Fibroblast of lung (primary cell): ENCODE measurements around the gene EEFSEC. TPM values are rescaled to one million over a fixed set of nuclear protein-coding genes. Genes with fewer than 3 reads are reported as not detected.

Experiments
- DNase-seq, 2 donors: peaks; one replicate each; pipeline versions ENCODE4 v3.0.0 to v3.0.0-alpha.2; 2010; ENCODE audit warnings: low read depth in 2 of 2
- H2AFZ ChIP-seq: 2 replicates; pipeline ENCODE4 v1.5.1; 2012; ENCODE audit warnings: low read length, control low read depth, inconsistent platforms
- H3K27ac ChIP-seq: 2 replicates; pipeline ENCODE4 v1.5.1; 2011; ENCODE audit warnings: low read length, control low read depth; ENCODE audit not compliant: insufficient read depth
- H3K27me3 ChIP-seq: 2 replicates; pipeline ENCODE4 v1.5.1; 2011; ENCODE audit warnings: mild to moderate bottlenecking, low read length; ENCODE audit not compliant: control insufficient read depth, insufficient read depth
- H3K36me3 ChIP-seq: 2 replicates; pipeline ENCODE4 v1.5.1; 2011; ENCODE audit warnings: low read length; ENCODE audit not compliant: control insufficient read depth, insufficient read depth
- H3K4me1 ChIP-seq: 2 replicates; pipeline ENCODE4 v1.5.1; 2011; ENCODE audit warnings: low read length; ENCODE audit not compliant: control insufficient read depth, insufficient read depth; ENCODE audit errors: extremely low read depth
- H3K4me2 ChIP-seq: 2 replicates; pipeline ENCODE4 v1.5.1; 2011; ENCODE audit warnings: low read length, control low read depth; ENCODE audit not compliant: insufficient read depth; ENCODE audit errors: extremely low read depth
- H3K4me3 ChIP-seq, 4 experiments: fragments of 200-600 bp in 1 of 4; sonication (generic) in 1 of 4; replicated peaks in 1 of 4; 2 replicates each; pipeline ENCODE4 v1.5.1; 2011 to 2016; ENCODE audit warnings: low read length in 4 of 4, low read depth in 3 of 4, mild to moderate bottlenecking in 3 of 4, control low read depth in 2 of 4, inconsistent platforms in 1 of 4, mixed read lengths in 1 of 4; ENCODE audit not compliant: insufficient read depth in 1 of 4; ENCODE audit errors: control extremely low read depth in 1 of 4
- H3K79me2 ChIP-seq: 2 replicates; pipeline ENCODE4 v1.5.1; 2012; ENCODE audit warnings: mild to moderate bottlenecking, low read length, inconsistent platforms; ENCODE audit not compliant: control insufficient read depth, insufficient read depth
- H3K9ac ChIP-seq: 2 replicates; pipeline ENCODE4 v1.5.1; 2011; ENCODE audit warnings: mild to moderate bottlenecking, low read length, control low read depth; ENCODE audit not compliant: insufficient read depth
- H3K9me3 ChIP-seq: 2 replicates; pipeline ENCODE4 v1.5.1; 2012; ENCODE audit warnings: low read depth, low read length; ENCODE audit not compliant: control insufficient read depth, insufficient read depth
- H4K20me1 ChIP-seq: 2 replicates; pipeline ENCODE4 v1.5.1; 2011; ENCODE audit warnings: low read length; ENCODE audit not compliant: control insufficient read depth, insufficient read depth; ENCODE audit errors: extremely low read depth
- CTCF ChIP-seq, 2 donors: IDR thresholded peaks in 1 of 2; conservative IDR thresholded peaks in 1 of 2; 1 replicate in 1 of 2; 2 replicates in 1 of 2; pipeline ENCODE4 v1.5.1; 2011 to 2012; ENCODE audit warnings: low read length in 2 of 2, control low read depth in 1 of 2, inconsistent platforms in 1 of 2, low read depth in 1 of 2, mild to moderate bottlenecking in 1 of 2
- EZH2 ChIP-seq: IDR thresholded peaks from 2 replicates; pipeline ENCODE4 v1.5.1; 2012; ENCODE audit warnings: low read length, control low read depth, mild to moderate bottlenecking; ENCODE audit errors: missing control alignments
- polyA plus RNA-seq, 2 donors: library from polyadenylated mRNA; depleted of rRNA in 1 of 2; stranded (reverse) in 1 of 2; unstranded in 1 of 2; fragments of >200 nt; gene quantifications; 2 replicates each; pipeline ENCODE4 v1.2.1, GENCODE V29; 2011 to 2012; ENCODE audit warnings: missing spikeins in 1 of 2
- total RNA-seq: library from RNA; depleted of rRNA; stranded (reverse); fragments of >200 nt; gene quantifications from 2 replicates; pipeline ENCODE4 v1.2.1, GENCODE V29; 2014

Gene EEFSEC
- total and polyA plus RNA-seq, 2 donors (not counting 1 experiment from before 2014, with no cell fraction given) = 2.6 to 5.0 TPM

GRCh38 chr3:128278130-128278529 lies 124.8 kb downstream of the EEFSEC start:
- Histone ChIP-seq H3K4me2 (no peak overlapping the region), H4K20me1 (no peaks in the 10 kb centered on the region), H3K36me3 (no peaks in the 10 kb centered on the region), H3K27me3 (no peaks in the 10 kb centered on the region), H3K4me3 (no peak overlapping the region), H3K4me1 (peaks cover 29% of the 10 kb centered on the region), H3K9me3 (no peaks in the 10 kb centered on the region), H3K79me2 (no peaks in the 10 kb centered on the region), H2AFZ (no peak overlapping the region), H3K9ac (no peak overlapping the region), H3K27ac (no peak overlapping the region)
- no peak for TF ChIP-seq CTCF (conservative IDR thresholded peaks at IDR 0.05 in 1 of 2, IDR thresholded peaks at IDR 0.05 in 1 of 2; ENCODE audit: low read depth in 1 of 2, low read length in 2 of 2)
- TF ChIP-seq EZH2 = no peak
- DNase-seq = no peak

DNA sequence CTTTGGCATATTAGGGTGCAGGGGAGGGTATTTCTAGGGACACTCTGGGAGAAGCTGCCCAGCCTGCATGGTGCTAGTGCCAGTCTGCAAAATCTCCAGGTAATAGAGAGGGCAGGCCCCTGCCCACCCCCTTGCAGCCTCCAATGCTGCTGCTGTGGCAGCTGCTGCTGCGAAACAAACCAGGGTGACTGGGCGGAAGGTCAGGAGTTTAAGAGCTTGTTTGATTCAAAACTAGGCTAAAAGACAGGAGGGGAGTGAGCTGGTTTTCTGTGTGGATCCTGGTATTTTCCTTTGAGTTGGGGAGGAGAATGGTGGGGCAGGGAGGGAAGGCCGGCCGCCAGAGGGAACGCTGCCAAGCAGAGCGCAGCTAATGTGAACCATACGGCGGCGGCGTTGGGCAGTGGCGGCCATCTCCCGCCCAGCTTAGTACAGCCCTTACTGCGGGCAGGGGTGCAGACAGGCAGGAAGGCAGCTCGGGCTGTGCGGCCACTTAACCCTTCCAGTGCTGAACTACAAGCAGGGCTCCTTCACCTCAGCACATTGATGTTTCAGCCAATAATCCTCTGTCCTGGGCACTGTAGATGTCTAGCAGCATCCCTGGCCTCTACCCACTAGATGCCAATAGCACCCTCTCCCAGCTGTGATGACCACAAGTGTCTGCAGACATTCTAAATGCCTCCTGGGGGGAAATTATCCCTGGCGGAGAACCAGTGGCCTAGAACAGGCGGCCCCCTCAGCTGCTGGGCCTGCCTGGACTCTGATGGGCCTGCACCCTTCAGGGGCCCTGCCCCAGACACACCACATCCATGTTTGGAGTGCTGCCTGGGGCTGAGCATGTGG lies 125.7 kb downstream of the EEFSEC start:
- Histone ChIP-seq H3K9ac (no peak overlapping the region), H3K27me3 (no peaks in the 10 kb centered on the region), H3K4me1 (peaks cover 29% of the 10 kb centered on the region), H3K36me3 (peaks cover 2% of the 10 kb centered on the region), H4K20me1 (no peaks in the 10 kb centered on the region), H3K9me3 (no peaks in the 10 kb centered on the region), H3K79me2 (no peaks in the 10 kb centered on the region), H3K4me3 (no peak overlapping the region), H3K27ac (no peak overlapping the region), H3K4me2 (peak overlapping the region; percentile 52), H2AFZ (peak overlapping the region; percentile 27)
- peak; percentile 89 to 94 for DNase-seq
- TF ChIP-seq EZH2 = no peak
- TF ChIP-seq CTCF (conservative IDR thresholded peaks at IDR 0.05 in 1 of 2, IDR thresholded peaks at IDR 0.05 in 1 of 2; ENCODE audit: low read depth in 1 of 2, low read length in 2 of 2) = peak in 1 of 2 donors; percentile 7

GRCh38 chr3:128279601-128279880 lies 126.3 kb downstream of the EEFSEC start:
- Histone ChIP-seq H3K4me2 (peak overlapping the region; percentile 39), H2AFZ (no peak overlapping the region), H3K9ac (no peak overlapping the region), H3K9me3 (no peaks in the 10 kb centered on the region), H3K79me2 (no peaks in the 10 kb centered on the region), H3K4me3 (no peak overlapping the region), H3K27me3 (no peaks in the 10 kb centered on the region), H3K36me3 (peaks cover 2% of the 10 kb centered on the region), H4K20me1 (no peaks in the 10 kb centered on the region), H3K4me1 (peaks cover 29% of the 10 kb centered on the region), H3K27ac (no peak overlapping the region)
- TF ChIP-seq CTCF (conservative IDR thresholded peaks at IDR 0.05 in 1 of 2, IDR thresholded peaks at IDR 0.05 in 1 of 2; ENCODE audit: low read depth in 1 of 2, low read length in 2 of 2) (no peak), EZH2 (no peak)
- DNase-seq = no peak
